Heart left ventricle (tissue), 16 donors: ENCODE data around the gene PLXNB1. TPM values are rescaled to one million over a fixed set of nuclear protein-coding genes. Genes with fewer than 3 reads are reported as not detected.

ENCODE experiments used
- ATAC-seq, 4 donors: fragments of 200-7000 bp; cut with Tn5 transposase; one replicate each; pipeline ENCODE4 v1.9.1; 2020 to 2022; ENCODE audit warnings: moderate library complexity in 4 of 4, mild to moderate bottlenecking in 3 of 4, moderate number of reproducible peaks in 1 of 4
- DNase-seq, 5 donors: peaks; one replicate each; pipeline ENCODE4 v3.0.0-alpha.2; 2020
- H3K27ac ChIP-seq, 12 donors: fragments of 200-600 bp; sonication (generic) in 4 of 12; one replicate each; pipeline versions ENCODE4 v1.5.0 to v1.8.0; 2016 to 2022; ENCODE audit warnings: mild to moderate bottlenecking in 2 of 12
- H3K27me3 ChIP-seq, 9 donors: fragments of 200-600 bp; sonication (generic) in 2 of 9; one replicate each; pipeline versions ENCODE4 v1.5.1 to v1.8.0; 2016 to 2022; ENCODE audit warnings: mild to moderate bottlenecking in 3 of 9
- H3K36me3 ChIP-seq, 9 donors: fragments of 200-600 bp; sonication (generic) in 2 of 9; one replicate each; pipeline versions ENCODE4 v1.5.0 to v1.8.0; 2018 to 2022; ENCODE audit warnings: mild to moderate bottlenecking in 2 of 9
- H3K4me1 ChIP-seq, 12 donors: fragments of 200-600 bp; sonication (generic) in 4 of 12; one replicate each; pipeline versions ENCODE4 v1.5.0 to v1.8.0; 2016 to 2022; ENCODE audit warnings: mild to moderate bottlenecking in 3 of 12
- H3K4me3 ChIP-seq, 12 donors: fragments of 200-600 bp; sonication (generic) in 4 of 12; one replicate each; pipeline versions ENCODE4 v1.5.0 to v1.8.0; 2017 to 2022; ENCODE audit warnings: mild to moderate bottlenecking in 9 of 12, moderate library complexity in 4 of 12
- H3K9me3 ChIP-seq, 12 donors: fragments of 200-600 bp; sonication (generic) in 4 of 12; one replicate each; pipeline versions ENCODE4 v1.5.0 to v1.8.0; 2016 to 2022; ENCODE audit warnings: mild to moderate bottlenecking in 1 of 12
- POLR2A ChIP-seq, 2 donors: fragments of 450-650 bp; IDR thresholded peaks; one replicate each; pipeline ENCODE4 v1.6.1; 2017; ENCODE audit warnings: antibody characterized with exemption in 2 of 2, mild to moderate bottlenecking in 2 of 2, moderate library complexity in 2 of 2
- WGBS, 4 donors: extraction: QIAGEN DNeasy Blood & Tissue Kit in 2 of 4; methylation state at CpG; one replicate each; pipeline versions ENCODE4 v1.1.5 to v1.1.7; 2013 to 2018; 5-methylcytosine and 5-hydroxymethylcytosine counted together
- intact Hi-C, 10 donors: fragments of 100-400 bp; cut with DNase I; formaldehyde crosslinking; loops; one replicate each; pipeline versions ENCODE4 v1.11.1 to v1.14.2; 2022
- polyA plus RNA-seq, 2 donors: library from polyadenylated mRNA; stranded (reverse); fragments of 200-250 nt; gene quantifications; one replicate each; pipeline ENCODE4 v1.2.3, GENCODE V29; 2013
- total RNA-seq, 9 donors: library from RNA; depleted of rRNA in 2 of 9; stranded (reverse); fragments of >200 nt in 2 of 9; fragmentation: NEBNext Ultra II Directional in 3 of 9; extraction: Animal tissue kit (Norgen Biotek cat#: 25700) in 3 of 9; gene quantifications; one replicate each; pipeline versions ENCODE4 v1.1.0 to v1.2.4, GENCODE V29; 2016 to 2023
- TF ChIP-seq, protein P1 (sequence below), 12 donors: fragments of 200-600 bp; sonication (generic) in 4 of 12; IDR thresholded peaks; one replicate each; pipeline versions ENCODE4 v1.5.0 to v1.8.0; 2018 to 2022; ENCODE audit warnings: antibody characterized with exemption in 12 of 12, mild to moderate bottlenecking in 5 of 12
- donor health status: ischemic (EF 13 %, LVEDD 7.1; RV severe dilation, severe dysfunction).
- donor health status: healthy with polysubstance abuse.
- donor health status: DM: no; HTN: yes; CAD: no.
- donor health status: DM: no; HTN: no; CAD: no.
- donor health status: ischemic (EF 25% LVEDD 6.9; RV normal size, moderate dysfunction).
- donor health status: ischemic (EF 25% LVEDD 5.7; RV mildly dilated, moderate dysfunction).
- donor health status: healthy.
- donor health status: DM: yes; HTN: yes; CAD: no.
- donor health status: ischemic (EF 35%, LVEDD 5.7; RV mildly dilated, moderate dysfunction).
- donor health status: nonischemic (EF 11% LVEDD 7.7; RV severe dilation, severe dysfunction).
- donor health status: DM: yes; HTN: yes; CAD: no.
- donor health status: PGD.
- donor health status: ischemic (EF 29% LVEDD 5.4; RV normal size, mild dysfunction).
- donor health status: nonischemic (EF 23%, LVEDD 6.1; RV moderate dilation, normal function).

PLXNB1 gene
- total and polyA plus RNA-seq, 11 donors, result 28.0 to 71.8 (median 46.4) TPM

- H3K27me3 ChIP-seq, result no peaks in the 10 kb centered on the region
- intact Hi-C loops, result no loop called here
- no peaks in the 10 kb centered on the region for H3K9me3 ChIP-seq
- H3K36me3 ChIP-seq, result peaks cover 0 to 18% (median 16%) of the 10 kb centered on the region in 9 donors
- H3K4me3 ChIP-seq, result peak overlapping the region; percentile 62 to 87 (median 80)
- TF ChIP-seq POLR2A (IDR thresholded peaks at IDR 0.05), result peak in 1 of 2 donors; percentile 41
- TF ChIP-seq, protein P1, sequence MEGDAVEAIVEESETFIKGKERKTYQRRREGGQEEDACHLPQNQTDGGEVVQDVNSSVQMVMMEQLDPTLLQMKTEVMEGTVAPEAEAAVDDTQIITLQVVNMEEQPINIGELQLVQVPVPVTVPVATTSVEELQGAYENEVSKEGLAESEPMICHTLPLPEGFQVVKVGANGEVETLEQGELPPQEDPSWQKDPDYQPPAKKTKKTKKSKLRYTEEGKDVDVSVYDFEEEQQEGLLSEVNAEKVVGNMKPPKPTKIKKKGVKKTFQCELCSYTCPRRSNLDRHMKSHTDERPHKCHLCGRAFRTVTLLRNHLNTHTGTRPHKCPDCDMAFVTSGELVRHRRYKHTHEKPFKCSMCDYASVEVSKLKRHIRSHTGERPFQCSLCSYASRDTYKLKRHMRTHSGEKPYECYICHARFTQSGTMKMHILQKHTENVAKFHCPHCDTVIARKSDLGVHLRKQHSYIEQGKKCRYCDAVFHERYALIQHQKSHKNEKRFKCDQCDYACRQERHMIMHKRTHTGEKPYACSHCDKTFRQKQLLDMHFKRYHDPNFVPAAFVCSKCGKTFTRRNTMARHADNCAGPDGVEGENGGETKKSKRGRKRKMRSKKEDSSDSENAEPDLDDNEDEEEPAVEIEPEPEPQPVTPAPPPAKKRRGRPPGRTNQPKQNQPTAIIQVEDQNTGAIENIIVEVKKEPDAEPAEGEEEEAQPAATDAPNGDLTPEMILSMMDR (IDR thresholded peaks at IDR 0.05), result no peak
- 0 to 8% (median 3%) methylated on average over 5 to 60 of the region's 60 CpGs for WGBS, 4 donors
- peaks cover 4 to 66% (median 41%) of the 10 kb centered on the region in 12 donors for H3K4me1 ChIP-seq
- peak; percentile 45 to 70 (median 61) for DNase-seq
- peak in 3 of 4 donors; percentile 15 to 25 (median 19) for ATAC-seq
- peak overlapping the region; percentile 51 to 94 (median 89) for H3K27ac ChIP-seq
These were observed 1.1 kb downstream of the PLXNB1 start for GRCh38 chr3:48428572-48429316.

- peaks cover 4 to 69% (median 41%) of the 10 kb centered on the region in 12 donors for H3K4me1 ChIP-seq
- H3K36me3 ChIP-seq, result peaks cover 0 to 14% (median 10%) of the 10 kb centered on the region in 9 donors
- no peaks in the 10 kb centered on the region for H3K27me3 ChIP-seq
- peak overlapping the region in 11 of 12 donors; percentile 62 to 87 (median 79) for H3K4me3 ChIP-seq
- H3K27ac ChIP-seq, result peak overlapping the region; percentile 77 to 94 (median 89)
- no peaks in the 10 kb centered on the region for H3K9me3 ChIP-seq
- DNase-seq (no peak), ATAC-seq (no peak)
- TF ChIP-seq POLR2A (IDR thresholded peaks at IDR 0.05), result no peak
- TF ChIP-seq, protein P1 (IDR thresholded peaks at IDR 0.05), result no peak
- intact Hi-C loops, result no loop called here
- WGBS, 4 donors, result 49 to 68% (median 61%) methylated on average over 7 of the region's 7 CpGs
These were observed 1.8 kb downstream of the PLXNB1 start for GRCh38 chr3:48428088-48428571.

GRCh38 chr3:48427630-48427962 lies 2.3 kb downstream of the PLXNB1 start:
- peaks cover 4 to 74% (median 41%) of the 10 kb centered on the region in 12 donors for H3K4me1 ChIP-seq
- H3K36me3 ChIP-seq, result peaks cover 0 to 12% (median 5%) of the 10 kb centered on the region in 9 donors
- H3K9me3 ChIP-seq, result no peaks in the 10 kb centered on the region
- intact Hi-C loops, result no loop called here
- peak in 2 of 4 donors; percentile 8 to 30 for ATAC-seq
- TF ChIP-seq, protein P1 (IDR thresholded peaks at IDR 0.05), result no peak
- no peak for TF ChIP-seq POLR2A (IDR thresholded peaks at IDR 0.05)
- DNase-seq, result peak in 2 of 5 donors; percentile 46 to 50
- 61 to 75% (median 70%) methylated on average over 9 of the region's 9 CpGs for WGBS, 4 donors
- H3K27me3 ChIP-seq, result no peaks in the 10 kb centered on the region
- H3K4me3 ChIP-seq, result peak overlapping the region in 8 of 12 donors; percentile 17 to 86 (median 79)
- peak overlapping the region; percentile 77 to 94 (median 89) for H3K27ac ChIP-seq

DNA sequence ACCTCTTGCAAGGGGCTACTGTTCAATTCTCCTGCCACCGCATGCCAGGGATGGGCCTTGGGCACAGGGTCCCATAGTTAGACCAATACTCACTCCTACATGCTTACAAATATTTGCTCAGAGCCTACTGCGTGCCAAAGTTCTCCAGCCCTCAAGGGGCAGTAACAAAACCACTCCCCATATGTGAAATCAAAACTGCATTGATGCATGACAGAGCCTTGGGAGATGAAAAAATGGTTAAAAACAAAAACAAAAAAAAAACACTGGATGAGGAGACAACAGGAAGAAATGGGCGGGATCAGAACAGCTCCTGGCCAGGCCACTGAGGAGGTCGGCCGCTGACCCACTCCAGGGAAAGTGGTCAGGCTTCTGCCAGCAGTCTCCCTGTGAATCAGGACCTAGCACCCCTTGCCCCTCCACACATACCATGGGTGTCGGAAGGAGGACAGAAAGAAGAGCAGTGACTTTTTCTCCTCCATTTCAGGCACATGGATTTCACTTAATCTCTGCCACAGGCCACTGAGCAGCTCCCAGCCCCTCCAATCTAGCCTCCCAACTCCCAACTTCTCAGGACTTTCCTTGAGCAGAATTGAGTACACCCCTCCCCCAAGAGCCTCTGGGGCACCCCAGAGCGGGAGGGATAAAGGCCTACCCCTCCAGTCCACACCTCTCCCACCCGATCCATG lies 2.8 kb downstream of the PLXNB1 start:
- peak overlapping the region; percentile 77 to 94 (median 89) for H3K27ac ChIP-seq
- H3K4me3 ChIP-seq, result peak overlapping the region in 8 of 12 donors; percentile 13 to 84 (median 76)
- peaks cover 0 to 7% (median under 1%) of the 10 kb centered on the region in 9 donors for H3K36me3 ChIP-seq
- TF ChIP-seq, protein P1 (IDR thresholded peaks at IDR 0.05), result no peak
- no peak for TF ChIP-seq POLR2A (IDR thresholded peaks at IDR 0.05)
- H3K27me3 ChIP-seq, result no peaks in the 10 kb centered on the region
- 33 to 43% (median 38%) methylated on average over 7 to 8 of the region's 8 CpGs for WGBS, 4 donors
- no peaks in the 10 kb centered on the region for H3K9me3 ChIP-seq
- intact Hi-C loops, result no loop called here
- no peak for DNase-seq
- no peak for ATAC-seq
- H3K4me1 ChIP-seq, result peaks cover 4 to 79% (median 41%) of the 10 kb centered on the region in 12 donors
